Peyer's patch (tissue), 4 donors: ENCODE results near the gene PABPN1L.

ENCODE experiments used
- POLR2A ChIP-seq, 2 donors: fragments of 450-650 bp; IDR thresholded peaks; one replicate each; pipeline ENCODE4 v1.5.1; 2017; ENCODE audit warnings: antibody characterized with exemption in 2 of 2, mild to moderate bottlenecking in 2 of 2, moderate library complexity in 2 of 2
- TF ChIP-seq, protein P1 (sequence below), 6 experiments: fragments of 450-650 bp in 4 of 6; fragments of 200-600 bp in 2 of 6; sonication (generic) in 1 of 6; IDR thresholded peaks; one replicate each; pipeline ENCODE4 v1.5.1; 2017 to 2019; ENCODE audit warnings: antibody characterized with exemption in 6 of 6, mild to moderate bottlenecking in 3 of 6, moderate library complexity in 1 of 6

DNA sequence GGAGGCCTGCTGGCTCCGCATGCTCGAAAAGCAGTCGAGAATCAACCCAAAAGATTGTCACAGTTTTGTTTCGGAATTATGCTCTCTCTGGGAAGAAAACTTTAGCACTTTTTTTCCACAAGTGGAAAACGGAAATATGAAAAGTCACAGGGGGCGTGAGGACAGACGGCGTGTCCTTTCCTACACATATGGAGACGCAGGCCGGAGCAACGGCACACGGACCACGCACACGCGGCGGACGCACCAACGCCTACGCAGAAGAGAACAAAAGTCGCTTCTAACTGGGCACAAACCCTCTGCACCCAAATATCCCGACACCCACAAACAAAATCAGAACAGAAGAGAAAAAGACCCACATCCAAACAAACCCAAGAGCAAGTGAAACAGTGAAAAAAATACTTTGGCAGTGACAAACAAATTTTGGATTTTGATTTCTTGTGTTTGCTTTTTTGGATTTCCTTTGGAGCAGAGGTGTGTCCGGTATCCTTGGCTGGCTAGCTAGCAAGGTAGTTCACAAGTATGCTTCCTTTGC, 9.3 kb upstream of the PABPN1L start:
- TF ChIP-seq, protein P1, sequence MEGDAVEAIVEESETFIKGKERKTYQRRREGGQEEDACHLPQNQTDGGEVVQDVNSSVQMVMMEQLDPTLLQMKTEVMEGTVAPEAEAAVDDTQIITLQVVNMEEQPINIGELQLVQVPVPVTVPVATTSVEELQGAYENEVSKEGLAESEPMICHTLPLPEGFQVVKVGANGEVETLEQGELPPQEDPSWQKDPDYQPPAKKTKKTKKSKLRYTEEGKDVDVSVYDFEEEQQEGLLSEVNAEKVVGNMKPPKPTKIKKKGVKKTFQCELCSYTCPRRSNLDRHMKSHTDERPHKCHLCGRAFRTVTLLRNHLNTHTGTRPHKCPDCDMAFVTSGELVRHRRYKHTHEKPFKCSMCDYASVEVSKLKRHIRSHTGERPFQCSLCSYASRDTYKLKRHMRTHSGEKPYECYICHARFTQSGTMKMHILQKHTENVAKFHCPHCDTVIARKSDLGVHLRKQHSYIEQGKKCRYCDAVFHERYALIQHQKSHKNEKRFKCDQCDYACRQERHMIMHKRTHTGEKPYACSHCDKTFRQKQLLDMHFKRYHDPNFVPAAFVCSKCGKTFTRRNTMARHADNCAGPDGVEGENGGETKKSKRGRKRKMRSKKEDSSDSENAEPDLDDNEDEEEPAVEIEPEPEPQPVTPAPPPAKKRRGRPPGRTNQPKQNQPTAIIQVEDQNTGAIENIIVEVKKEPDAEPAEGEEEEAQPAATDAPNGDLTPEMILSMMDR (IDR thresholded peaks at IDR 0.05): no peak
- TF ChIP-seq POLR2A (IDR thresholded peaks at IDR 0.05): no peak
